Right kidney (tissue), 1 donor: ENCODE results near the gene GABBR2.

Experiments used
- DNase-seq: peaks from one replicate; pipeline ENCODE4 v3.0.0-alpha.2; 2016

Gene GABBR2

DNA sequence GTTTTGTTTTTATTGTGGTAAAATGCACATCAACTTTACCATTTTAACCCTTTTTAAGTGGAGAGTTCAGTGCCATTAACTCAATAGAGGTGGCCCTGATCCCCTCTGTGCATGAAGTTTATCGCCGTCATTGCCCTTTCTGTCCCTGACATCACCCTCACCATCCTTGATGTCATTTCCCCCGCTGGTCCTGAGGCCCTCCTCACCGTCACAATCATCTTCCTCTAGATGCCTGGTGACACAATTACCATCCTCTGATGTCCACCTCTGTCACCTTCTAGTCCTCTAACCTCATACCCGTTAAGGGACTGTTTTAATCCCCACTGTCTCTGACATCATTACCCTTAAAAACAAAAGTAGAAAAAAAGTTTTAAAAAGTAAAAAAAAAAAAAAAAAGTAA is 340.8 kb downstream of the GABBR2 start:
- DNase-seq = no peak

DNA sequence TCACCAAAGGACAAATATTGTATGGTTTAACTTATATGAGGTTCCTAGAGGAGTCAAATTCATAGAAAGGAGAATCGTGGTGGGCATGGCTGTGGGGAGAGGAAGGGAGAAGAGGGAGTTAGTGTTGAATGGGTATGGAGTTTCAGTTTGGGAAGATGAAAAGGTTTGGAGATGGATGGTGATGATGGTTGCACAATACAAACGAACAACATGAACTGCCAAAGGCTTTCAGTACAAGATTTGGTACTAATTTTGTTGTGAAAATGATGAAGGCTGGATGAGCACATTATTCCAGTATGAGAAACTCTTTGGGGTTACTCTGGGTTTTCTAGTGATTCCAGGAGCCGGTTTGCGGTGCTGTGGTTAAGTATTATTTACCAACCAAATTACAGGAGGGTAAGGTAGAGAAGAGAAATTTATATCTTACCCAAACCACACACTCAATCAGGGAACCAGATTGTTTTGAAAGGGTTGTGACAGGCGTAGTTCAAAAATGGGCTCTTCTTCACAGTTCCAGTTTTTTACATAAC is 341.3 kb downstream of the GABBR2 start:
- DNase-seq = no peak

DNA sequence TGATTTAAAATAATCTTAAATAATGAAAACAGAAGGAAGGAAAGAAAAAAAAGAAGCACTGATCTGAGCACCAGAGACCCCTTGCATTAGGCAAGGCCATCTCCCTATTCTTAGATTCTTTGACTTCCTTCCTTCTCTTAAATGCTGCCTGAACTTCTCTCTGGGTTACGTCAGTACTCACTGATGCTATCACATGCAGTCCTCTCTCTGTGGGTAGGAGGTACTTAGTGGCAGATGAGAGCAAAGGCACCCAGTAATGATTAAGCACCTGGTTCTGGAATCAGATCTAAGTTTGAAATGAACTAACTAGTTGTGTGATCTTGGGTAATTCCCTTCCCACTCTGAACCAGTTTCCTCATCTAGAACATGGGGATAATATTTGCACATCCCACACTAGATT is 343.0 kb downstream of the GABBR2 start:
- DNase-seq = no peak

DNA sequence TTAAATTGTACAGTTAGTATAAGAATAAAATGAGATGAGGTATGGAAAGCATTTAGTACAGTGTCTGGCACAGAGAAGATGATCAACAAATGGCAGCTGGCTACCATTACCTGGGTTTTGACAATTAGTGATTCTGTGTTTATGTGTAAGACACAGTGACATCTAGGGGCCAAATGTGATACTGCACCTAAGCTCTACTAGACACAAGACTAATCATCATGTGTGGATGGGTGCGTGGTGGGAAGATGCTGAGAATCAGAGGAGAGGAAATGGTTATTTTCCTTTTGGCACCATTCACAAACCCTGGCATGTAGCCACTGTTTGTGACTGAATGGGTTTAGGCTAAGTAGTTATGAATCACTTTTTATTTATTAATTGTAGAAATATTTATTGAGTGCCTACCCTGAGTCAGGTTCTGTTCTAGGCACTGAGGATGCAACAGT is 343.5 kb downstream of the GABBR2 start:
- no peak for DNase-seq

DNA sequence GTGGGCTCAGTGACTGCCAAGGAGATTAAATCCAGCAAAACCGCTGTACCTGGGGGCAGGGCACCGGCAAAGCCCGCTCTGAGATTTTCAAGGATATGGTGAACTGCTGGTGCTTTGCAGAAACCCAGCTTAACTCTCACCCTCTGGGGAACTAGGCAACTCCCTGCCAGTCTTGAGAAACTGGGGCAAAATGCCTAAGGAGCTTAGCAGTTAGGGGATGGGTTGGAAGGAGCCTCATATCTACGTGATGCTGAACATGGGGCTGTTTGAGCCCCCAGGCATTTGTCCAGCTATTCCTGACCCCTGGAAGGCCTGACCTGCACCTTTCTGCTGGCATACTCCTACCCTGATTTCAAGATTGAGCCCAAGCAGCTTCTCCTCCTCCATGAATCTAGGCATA is 344.6 kb downstream of the GABBR2 start:
- no peak for DNase-seq

DNA sequence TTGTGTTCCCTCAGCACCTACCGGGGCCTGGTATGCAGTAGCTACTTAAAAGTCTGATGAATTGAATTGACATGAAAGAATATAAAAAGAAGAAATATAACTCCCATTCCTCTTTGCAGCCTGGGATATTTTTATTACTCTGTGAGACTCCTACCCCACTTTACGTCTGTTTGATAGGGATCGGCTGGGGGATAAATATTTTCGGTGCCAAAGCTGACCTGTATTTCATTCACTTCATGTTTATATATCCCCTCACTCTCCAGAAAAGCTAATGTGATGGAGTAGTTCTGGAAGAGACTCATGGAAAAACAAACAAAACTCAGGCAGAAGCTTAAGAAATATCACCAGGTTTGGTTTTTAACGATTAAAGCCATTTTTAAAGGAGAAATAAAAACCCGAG is 345.1 kb downstream of the GABBR2 start:
- no peak for DNase-seq

DNA sequence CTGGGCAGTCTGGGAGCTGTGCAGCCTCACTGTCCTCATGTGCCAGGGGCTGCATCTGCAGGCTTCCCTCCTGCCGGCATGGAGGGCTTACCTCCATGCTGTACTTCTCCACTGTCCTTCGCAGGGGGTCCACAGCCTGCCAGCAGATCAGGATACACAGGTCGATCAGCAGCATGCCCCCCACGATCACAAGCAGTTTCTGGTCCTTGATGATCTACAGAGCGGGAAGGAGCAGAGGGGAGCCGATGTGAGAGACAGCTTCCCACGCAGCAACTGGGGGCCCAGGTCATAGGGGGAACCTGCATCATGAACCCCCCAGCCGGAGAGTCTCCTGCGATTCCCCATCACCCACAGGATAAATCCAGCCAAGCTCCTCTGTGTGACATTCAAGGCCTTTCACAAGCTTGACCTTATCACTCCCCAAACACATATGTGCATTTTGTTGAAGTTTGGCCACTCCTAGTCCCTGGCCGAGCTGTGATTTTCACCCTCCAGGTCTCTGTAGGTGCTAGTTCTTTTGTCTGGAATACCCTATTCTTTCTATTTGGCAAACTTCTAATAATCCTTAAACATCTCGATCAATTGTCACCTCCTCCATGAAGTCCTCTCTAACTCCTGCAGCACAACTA is 346.0 kb downstream of the GABBR2 start:
- no peak for DNase-seq

DNA sequence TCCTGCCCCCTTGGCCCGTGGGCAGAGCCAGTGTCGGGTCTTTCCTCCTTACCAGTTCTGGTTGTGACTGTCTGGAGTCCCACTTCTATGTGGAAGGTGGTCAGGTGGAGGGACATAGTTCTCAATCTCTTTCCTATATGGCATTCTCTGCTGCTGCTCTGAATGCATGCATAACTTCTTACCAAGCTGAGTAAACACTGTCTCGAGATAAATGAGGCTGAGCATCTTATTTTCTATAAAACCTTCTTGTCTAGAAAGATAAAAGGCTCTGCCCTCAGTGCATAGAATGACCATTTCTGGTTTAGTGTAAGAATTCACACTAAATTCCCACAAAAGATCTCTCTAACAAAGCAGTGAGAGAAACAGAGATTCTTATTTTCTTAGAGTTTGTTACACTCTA is 347.1 kb downstream of the GABBR2 start:
- DNase-seq = no peak

DNA sequence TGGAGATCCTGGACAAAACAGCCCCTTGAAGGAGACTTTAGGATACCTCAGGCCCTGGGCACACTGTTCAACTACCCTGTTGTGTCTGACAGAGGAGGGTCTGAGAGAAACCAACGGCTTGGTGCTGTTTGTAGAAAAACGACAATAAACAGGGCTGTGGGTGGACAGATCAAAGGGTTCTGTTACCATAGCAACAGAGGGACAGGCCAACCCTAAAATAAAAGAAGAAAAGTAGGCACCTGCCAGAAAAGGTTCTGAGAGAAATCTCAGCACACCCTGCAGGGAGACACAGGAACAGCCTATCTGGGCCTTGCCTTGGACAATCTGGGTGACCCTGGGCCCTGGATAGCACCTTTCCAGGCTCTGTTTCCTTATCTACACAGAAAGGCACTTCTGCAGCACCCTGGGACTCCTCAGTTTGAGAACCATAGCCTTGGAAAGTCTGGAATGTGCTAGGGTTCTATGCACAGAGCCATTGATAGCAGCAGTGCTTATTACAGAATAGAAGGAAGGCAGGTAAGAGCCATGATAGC is 348.5 kb downstream of the GABBR2 start:
- DNase-seq = no peak

DNA sequence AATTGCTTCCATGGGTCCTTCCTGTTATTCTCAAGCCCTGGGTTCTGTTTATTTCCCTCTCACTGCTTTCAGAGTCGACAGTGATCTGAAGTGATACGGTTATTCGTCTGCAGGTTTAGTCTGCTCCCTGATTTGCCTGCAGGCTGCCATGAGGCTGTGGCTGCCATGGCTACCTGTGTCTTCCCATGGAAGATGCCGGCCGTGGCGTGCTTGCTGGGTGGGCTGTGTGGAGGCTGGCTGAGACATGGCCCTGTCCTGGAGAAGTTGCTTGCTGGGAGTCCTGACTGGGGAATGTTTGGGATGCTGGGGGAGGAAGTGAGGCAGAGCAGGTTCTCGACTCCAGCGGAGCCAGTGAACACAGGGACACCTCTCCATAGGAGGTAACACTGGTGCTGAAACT is 349.2 kb downstream of the GABBR2 start:
- DNase-seq = no peak

DNA sequence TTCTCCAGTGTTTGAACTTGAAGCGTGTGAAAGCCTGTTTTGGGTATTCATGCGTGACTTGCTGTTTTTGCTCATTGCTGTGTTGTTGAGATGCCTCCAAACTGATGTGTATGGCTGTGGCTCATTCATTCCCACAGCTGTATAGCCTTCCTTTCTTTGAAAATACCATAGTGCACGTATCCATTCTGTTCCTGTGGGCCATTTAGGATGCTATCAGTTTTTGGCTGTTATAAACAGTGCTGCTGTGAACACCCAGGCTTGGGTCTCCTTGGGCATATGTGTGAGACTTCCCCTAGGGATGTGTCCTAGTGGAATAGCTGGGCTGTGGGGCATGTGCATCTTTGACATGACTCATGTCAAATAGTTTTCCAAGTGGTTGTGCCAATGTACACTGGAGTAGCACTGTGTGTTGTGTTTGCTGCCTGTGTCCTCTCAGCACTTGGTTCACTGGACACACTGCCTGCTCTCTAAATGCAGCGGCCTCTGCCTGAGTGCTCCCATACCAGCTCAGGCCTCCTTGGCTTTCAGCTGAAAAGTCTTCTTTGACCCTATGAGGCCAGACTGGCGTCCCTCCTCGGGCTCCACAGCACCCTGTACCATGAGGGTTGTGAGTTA is 350.7 kb downstream of the GABBR2 start:
- no peak for DNase-seq

DNA sequence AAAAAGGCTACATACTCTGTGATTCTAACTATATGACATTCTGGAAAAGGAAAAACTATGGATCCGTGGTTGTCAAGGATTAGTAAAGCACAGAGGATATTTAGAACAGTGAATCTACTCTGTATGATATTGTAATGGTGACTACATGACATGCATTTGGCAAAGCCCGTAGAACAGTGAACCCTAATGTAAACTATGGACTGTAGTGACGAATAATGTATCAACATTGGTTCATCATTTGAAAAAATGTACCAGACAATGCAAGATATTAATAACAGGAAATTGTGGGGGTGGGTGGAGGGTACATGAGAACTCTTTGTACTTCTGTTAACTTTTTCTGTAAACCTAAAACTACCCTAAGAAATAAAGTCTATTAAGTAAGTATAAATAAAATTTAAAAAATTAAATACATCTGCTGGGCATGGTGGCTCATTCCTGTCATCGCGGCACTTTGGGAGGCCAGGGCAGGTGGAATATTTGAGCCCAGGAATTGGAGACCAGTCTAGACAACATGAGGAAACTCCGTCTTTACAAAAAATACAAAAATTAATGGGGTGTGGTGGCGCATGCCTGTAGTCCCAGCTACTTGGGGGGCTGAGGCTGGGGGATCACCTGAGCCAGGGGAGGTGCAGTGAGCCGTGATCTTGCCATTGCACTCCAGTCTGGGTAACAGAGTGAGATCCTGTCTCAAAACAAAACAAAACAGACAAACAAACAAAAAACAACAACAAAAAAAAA is 351.6 kb downstream of the GABBR2 start:
- no peak for DNase-seq

DNA sequence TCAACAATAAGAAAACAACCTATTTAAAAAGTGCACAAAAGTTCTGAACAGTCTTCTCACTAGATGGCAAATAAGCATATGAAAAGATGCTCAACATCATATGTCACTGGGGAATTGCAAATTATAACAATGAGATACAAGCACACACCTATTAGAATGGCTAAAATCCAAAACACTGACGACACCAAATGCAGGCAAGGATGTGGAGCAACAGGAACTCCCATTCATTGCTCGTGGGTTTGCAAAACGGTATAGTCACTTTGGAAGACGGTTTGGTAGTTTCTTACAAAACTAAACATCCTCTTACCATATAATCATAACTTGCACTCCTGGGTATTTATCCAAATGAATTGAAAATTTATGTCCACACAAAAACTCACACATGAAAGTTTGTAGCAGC is 352.4 kb downstream of the GABBR2 start:
- no peak for DNase-seq

DNA sequence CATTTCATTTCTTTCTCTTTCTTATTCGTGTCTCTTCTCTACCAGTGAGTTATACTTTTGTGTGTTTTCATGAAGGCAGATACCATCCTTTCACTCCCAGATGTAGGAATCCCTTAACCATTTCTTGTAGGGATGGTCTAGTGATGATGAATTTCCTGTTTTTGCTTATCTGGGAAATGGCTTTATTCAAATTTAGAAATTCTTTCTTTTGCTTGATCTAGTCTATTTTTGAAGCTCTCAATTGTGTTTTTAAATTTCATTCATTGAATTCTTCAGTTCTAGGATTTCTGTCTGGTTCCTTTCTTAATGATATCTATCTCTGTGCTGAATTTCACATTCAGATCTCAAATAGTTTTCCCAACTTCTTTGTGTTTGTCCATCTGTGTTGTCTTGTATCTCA is 357.4 kb downstream of the GABBR2 start:
- DNase-seq = no peak

DNA sequence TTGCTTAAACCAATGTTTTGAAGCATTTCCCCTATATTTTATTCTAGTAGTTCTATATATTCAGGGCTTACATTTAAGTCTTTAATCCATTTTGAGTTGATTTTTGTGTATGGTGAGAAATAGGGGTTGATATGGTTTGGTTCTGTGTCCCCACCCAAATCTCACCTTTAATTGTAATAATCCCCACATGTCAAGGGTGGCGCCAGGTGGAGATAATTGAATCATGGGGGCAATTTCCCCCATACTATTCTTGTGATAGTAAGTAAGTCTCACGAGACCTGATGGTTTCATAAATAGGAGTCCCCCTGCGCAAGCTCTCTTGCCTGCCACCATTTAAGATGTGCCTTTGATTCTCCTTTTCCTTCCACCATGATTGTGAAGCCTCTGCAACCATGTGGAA is 361.1 kb downstream of the GABBR2 start:
- no peak for DNase-seq

DNA sequence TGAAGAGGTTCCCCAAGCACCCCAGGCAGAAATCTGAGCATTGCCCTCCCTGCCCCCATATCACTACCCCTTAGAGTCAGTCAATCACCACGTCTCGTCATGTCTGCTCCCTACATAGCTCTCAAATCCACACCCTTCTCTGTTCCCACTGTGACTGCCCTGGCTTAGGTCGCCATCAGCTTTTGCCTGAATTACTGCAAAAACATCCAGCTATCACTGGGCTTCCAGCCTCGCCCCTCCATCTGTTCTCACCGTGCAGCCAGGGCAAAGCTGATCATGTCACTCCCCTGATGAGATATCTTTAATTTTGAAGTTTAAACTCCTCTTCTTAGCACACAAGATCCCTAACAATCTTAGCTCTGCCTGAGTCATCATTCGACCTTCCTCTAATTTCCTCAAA is 363.7 kb downstream of the GABBR2 start:
- no peak for DNase-seq

DNA sequence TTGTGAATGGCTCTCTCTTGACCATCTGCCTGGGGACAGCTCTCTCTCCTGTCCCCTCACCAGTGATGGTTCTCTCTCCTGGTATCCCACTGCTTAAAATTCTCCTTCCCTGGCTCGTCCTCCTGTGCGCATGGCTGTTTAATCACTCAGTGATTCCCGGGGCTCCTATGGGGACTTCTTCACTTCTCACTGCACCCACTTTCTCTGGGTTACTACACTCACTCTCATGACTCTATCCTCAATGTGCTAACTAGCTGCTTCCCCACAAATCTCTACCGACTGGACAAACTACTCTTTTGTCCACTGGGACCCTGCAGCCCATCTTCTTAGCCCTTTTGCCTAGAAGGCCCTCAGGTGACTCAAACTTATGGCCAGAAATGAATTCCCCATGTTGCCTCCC is 364.2 kb downstream of the GABBR2 start:
- no peak for DNase-seq

DNA sequence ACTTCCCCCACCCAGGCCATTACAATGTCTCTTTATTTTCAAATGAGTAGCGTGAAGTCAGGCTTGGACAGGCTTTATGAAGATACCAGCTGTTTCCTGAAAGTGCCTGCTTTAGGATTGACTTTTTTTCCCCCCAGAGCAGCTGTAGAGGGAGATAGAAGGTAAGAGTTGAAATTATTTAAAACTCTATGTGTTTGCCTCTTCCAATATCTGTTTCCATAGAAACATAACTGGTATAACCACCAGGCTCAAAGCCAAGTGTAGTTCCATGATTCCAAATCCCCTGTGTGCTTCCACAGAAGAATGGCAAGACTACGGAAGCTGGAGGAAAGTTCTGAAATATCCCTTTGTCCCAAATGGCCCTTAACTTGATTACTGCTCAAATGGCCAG is 365.9 kb downstream of the GABBR2 start:
- no peak for DNase-seq

DNA sequence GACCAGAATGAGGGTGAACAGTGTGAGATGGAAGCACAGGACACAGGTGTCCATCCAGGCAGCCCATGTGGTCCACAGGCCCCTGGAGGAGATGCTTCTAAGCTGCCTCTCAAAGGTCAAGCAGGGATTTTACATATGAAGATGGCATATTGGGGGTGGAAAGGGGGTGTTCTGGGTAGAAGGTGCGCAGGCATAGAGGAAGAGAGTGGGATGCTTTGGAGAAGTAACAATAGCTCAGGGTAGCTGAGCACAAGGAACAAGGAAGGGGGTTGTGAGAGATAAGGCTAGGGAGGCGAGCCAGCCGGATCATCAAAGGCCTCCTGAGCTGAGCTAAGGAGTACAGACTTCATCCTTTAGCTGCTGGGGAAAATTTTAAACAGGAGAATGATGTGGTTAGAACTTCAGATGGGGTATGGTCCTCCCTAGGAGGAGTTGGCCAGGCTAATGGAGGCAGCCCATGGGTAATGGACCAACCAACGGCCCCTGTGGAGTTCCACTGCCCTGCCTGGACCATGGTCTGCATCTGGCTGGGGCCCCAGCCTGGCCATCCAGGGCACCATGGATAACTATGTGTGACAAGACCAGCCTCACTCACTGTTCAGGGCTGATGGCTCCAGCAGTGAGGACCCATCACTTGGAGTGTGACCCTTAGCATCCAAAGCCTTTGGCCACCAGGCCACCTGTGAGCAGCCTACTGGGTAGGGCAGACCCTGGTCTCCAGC is 366.5 kb downstream of the GABBR2 start:
- no peak for DNase-seq

DNA sequence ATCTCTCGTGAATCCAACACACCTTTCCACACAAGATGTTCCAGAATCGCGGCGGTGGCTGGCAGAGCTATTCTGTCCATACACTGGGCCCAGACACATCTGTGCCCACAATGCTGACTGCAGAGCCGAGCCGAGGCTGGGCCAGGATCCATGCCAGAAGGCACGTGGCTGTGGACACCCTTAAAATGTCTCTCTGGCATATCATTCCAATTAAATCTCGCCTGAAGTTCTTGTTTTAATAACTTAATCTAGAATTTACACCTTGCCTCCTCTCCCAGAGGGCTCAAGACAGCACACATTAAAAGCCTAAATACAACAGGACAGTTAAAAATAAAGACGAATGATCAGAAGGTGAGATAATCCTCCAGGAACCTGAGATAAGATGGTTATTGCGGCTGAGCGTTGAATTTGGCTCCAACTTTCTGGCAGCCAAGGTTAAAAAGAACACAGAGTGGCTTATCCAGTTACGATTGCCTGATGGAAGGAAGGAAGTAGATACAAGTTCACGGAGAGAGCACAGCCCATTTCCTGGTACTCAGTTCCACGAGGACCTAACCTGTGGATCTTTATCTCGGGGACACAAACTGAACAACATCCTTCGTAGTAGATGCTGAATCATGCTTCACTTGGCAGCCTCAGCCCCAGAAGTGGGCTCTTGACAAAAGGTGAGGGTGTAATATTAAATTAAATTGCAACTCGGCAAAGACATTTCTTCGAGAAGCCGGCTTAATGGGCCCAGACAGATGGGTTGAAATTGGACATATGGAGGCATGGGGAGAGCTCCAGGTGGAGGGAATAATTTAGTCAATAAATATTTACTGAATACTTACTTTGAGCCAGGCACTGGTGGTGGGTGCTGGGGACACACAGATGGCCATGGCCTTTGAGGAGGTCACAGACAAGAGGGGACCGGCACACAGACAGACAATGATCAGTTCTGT is 367.3 kb downstream of the GABBR2 start:
- no peak for DNase-seq

DNA sequence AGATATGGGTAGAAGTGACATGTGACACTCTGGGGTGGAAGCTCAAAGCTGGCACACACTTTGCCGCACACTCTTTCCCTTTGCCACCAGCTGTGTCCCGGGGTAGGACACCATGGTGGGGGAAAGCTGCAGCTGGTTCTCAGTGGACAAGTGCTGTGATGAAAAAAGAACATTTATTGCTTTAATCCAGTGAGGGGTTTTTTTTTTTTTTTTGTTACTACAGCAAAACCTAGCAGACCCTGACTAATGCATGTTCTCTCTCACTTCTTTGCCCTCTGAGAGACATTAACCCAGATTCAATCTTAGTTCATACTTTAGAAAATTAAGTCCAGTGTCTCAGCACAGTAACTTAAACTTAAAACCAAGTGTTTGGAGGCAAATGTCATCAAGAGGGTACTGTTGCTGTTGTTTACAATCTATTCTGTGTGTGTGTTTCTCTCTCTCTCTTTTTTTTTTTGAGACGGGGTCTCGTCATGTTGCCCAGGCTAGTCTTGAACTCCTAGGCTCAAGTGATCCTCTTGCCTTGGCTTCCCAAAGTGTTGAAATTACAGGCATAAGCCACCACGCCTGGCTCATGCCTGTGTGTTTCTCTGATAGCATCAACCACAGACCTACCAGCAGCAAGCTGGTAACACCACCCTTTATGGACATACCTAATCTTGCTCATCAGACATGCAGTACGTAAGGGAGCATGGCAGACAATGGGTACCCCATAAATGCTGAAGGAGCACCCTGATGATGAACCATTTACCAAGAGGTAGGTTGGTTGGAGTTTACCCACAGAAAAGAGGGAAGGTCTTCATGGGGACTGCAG is 368.5 kb downstream of the GABBR2 start:
- DNase-seq = no peak
